ENCODE results near the gene SBF1. TPM values are rescaled to one million over a fixed set of nuclear protein-coding genes. Genes with fewer than 3 reads are reported as not detected.

Gene SBF1
- total RNA-seq, 1 donor from 2014 or later: 104 TPM

GRCh38 chr22:50483106-50483505 lies 8.3 kb upstream of the SBF1 start:
- H3K27me3 Mint-ChIP-seq (ENCODE audit: low read depth): no peaks in the 10 kb centered on the region
- no peak overlapping the region for H3K27ac Mint-ChIP-seq (ENCODE audit: unreplicated experiment)
- peaks cover 27% of the 10 kb centered on the region for H3K4me1 Mint-ChIP-seq (ENCODE audit: low read depth)
- no peaks in the 10 kb centered on the region for H3K9me3 Mint-ChIP-seq (ENCODE audit: low read depth)
- H3K4me3 Mint-ChIP-seq (ENCODE audit: unreplicated experiment): peak overlapping the region; percentile 47
- DNase-seq (ENCODE audit: low spot score): no peak
- no peak for TF ChIP-seq CTCF (IDR thresholded peaks at IDR 0.05)
- H3K36me3 Mint-ChIP-seq (ENCODE audit: low read depth): peaks cover 2% of the 10 kb centered on the region

GRCh38 chr22:50482107-50483074 lies 7.6 kb upstream of the SBF1 start:
- H3K9me3 Mint-ChIP-seq (ENCODE audit: low read depth): no peaks in the 10 kb centered on the region
- no peak for DNase-seq (ENCODE audit: low spot score)
- H3K27ac Mint-ChIP-seq (ENCODE audit: unreplicated experiment): peak overlapping the region; percentile 49
- no peaks in the 10 kb centered on the region for H3K27me3 Mint-ChIP-seq (ENCODE audit: low read depth)
- peak overlapping the region; percentile 77 for H3K4me3 Mint-ChIP-seq (ENCODE audit: unreplicated experiment)
- H3K4me1 Mint-ChIP-seq (ENCODE audit: low read depth): peaks cover 27% of the 10 kb centered on the region
- peaks cover 2% of the 10 kb centered on the region for H3K36me3 Mint-ChIP-seq (ENCODE audit: low read depth)
- no peak for TF ChIP-seq CTCF (IDR thresholded peaks at IDR 0.05)

- peaks cover 2% of the 10 kb centered on the region for H3K36me3 Mint-ChIP-seq (ENCODE audit: low read depth)
- no peaks in the 10 kb centered on the region for H3K27me3 Mint-ChIP-seq (ENCODE audit: low read depth)
- TF ChIP-seq CTCF (IDR thresholded peaks at IDR 0.05): no peak
- no peaks in the 10 kb centered on the region for H3K9me3 Mint-ChIP-seq (ENCODE audit: low read depth)
- H3K27ac Mint-ChIP-seq (ENCODE audit: unreplicated experiment): peak within 1 kb of the TSS; percentile 49
- DNase-seq (ENCODE audit: low spot score): no peak
- peaks cover 25% of the 10 kb centered on the region for H3K4me1 Mint-ChIP-seq (ENCODE audit: low read depth)
- peak within 1 kb of the TSS; percentile 77 for H3K4me3 Mint-ChIP-seq (ENCODE audit: unreplicated experiment)
Measured at GRCh38 chr22:50481440-50482106, 6.7 kb upstream of the SBF1 start, which contains the start of gene ADM2. Gene ADM2 (plus strand): TSS chr22:50481543. CDS start chr22:50481848, 305 bp downstream.

- DNase-seq (ENCODE audit: low spot score): no peak
- H3K27ac Mint-ChIP-seq (ENCODE audit: unreplicated experiment): no peak overlapping the region
- no peaks in the 10 kb centered on the region for H3K27me3 Mint-ChIP-seq (ENCODE audit: low read depth)
- H3K4me1 Mint-ChIP-seq (ENCODE audit: low read depth): peaks cover 20% of the 10 kb centered on the region
- no peak for TF ChIP-seq CTCF (IDR thresholded peaks at IDR 0.05)
- no peaks in the 10 kb centered on the region for H3K9me3 Mint-ChIP-seq (ENCODE audit: low read depth)
- peaks cover 2% of the 10 kb centered on the region for H3K36me3 Mint-ChIP-seq (ENCODE audit: low read depth)
- peak overlapping the region; percentile 67 for H3K4me3 Mint-ChIP-seq (ENCODE audit: unreplicated experiment)
Measured at GRCh38 chr22:50481045-50481439, 6.2 kb upstream of the SBF1 start.

- no peak for DNase-seq (ENCODE audit: low spot score)
- Mint-ChIP-seq H3K9me3 (ENCODE audit: low read depth) (no peaks in the 10 kb centered on the region), H3K4me3 (ENCODE audit: unreplicated experiment) (no peak overlapping the region), H3K4me1 (ENCODE audit: low read depth) (peaks cover 16% of the 10 kb centered on the region), H3K27ac (ENCODE audit: unreplicated experiment) (no peak overlapping the region), H3K36me3 (ENCODE audit: low read depth) (peaks cover 2% of the 10 kb centered on the region), H3K27me3 (ENCODE audit: low read depth) (no peaks in the 10 kb centered on the region)
- TF ChIP-seq CTCF (IDR thresholded peaks at IDR 0.05): no peak
Measured at GRCh38 chr22:50479721-50480120, 4.9 kb upstream of the SBF1 start.

Data from chondrocyte (in vitro differentiated cells).